Prostate gland (tissue), 2 donors: ENCODE results near the gene DSG2. TPM values are rescaled to one million over a fixed set of nuclear protein-coding genes. Genes with fewer than 3 reads are reported as not detected.
A peak's percentile ranks its signal among the peaks of the same experiment; 100 is the strongest.

Source experiments
- DNase-seq: peaks from one replicate; pipeline ENCODE4 v3.0.0-alpha.2; 2019; ENCODE audit warnings: low spot score
- H3K27ac ChIP-seq, 2 donors: fragments of 200-600 bp; sonication (generic); 2 replicates each; pipeline ENCODE4 v1.5.1; 2017 to 2019
- H3K27me3 ChIP-seq: fragments of 200-600 bp; sonication (generic); replicated peaks from 2 replicates; pipeline ENCODE4 v1.5.1; 2019; ENCODE audit not compliant: insufficient read depth
- H3K36me3 ChIP-seq, 2 donors: fragments of 200-600 bp; sonication (generic); 1 replicate in 1 of 2; 2 replicates in 1 of 2; pipeline versions ENCODE4 v1.5.1 to v1.8.1; 2017 to 2019
- H3K4me1 ChIP-seq: fragments of 200-600 bp; sonication (generic); replicated peaks from 2 replicates; pipeline ENCODE4 v1.5.1; 2019
- H3K4me3 ChIP-seq, 2 donors: fragments of 200-600 bp; sonication (generic); 2 replicates each; pipeline ENCODE4 v1.5.1; 2017 to 2019
- H3K9me3 ChIP-seq: fragments of 200-600 bp; sonication (generic); 2 replicates; pipeline ENCODE4 v1.5.1; 2017
- POLR2A ChIP-seq: fragments of 450-650 bp; IDR thresholded peaks from one replicate; pipeline ENCODE4 v1.6.1; 2016; ENCODE audit warnings: antibody characterized with exemption, mild to moderate bottlenecking
- POLR2AphosphoS5 ChIP-seq: sonication (generic); formaldehyde crosslinking; IDR thresholded peaks from one replicate; pipeline ENCODE4 v1.6.1; 2017; ENCODE audit warnings: antibody characterized with exemption
- WGBS: methylation state at CpG from one replicate; pipeline ENCODE4 v1.1.5; 2018; 5-methylcytosine and 5-hydroxymethylcytosine counted together
- intact Hi-C: fragments of 100-400 bp; cut with DNase I; formaldehyde crosslinking; loops from one replicate; pipeline ENCODE4 v1.14.2; 2022
- total RNA-seq, 2 donors: library from RNA; depleted of rRNA; stranded (reverse); fragments of >200 nt; gene quantifications; one replicate each; pipeline ENCODE4 v1.1.0, GENCODE V29; 2016
- TF ChIP-seq, protein P1 (sequence below), 4 experiments: fragments of 200-600 bp in 2 of 4; fragments of 450-650 bp in 2 of 4; sonication (generic) in 2 of 4; IDR thresholded peaks; 1 replicate in 3 of 4; 2 replicates in 1 of 4; pipeline ENCODE4 v1.5.1; 2016 to 2019; ENCODE audit warnings: antibody characterized with exemption in 4 of 4, mild to moderate bottlenecking in 2 of 4, moderate library complexity in 2 of 4

The DSG2 gene
- total RNA-seq: 10 to 100 TPM; 19.5 to 63.2 TPM

DNA sequence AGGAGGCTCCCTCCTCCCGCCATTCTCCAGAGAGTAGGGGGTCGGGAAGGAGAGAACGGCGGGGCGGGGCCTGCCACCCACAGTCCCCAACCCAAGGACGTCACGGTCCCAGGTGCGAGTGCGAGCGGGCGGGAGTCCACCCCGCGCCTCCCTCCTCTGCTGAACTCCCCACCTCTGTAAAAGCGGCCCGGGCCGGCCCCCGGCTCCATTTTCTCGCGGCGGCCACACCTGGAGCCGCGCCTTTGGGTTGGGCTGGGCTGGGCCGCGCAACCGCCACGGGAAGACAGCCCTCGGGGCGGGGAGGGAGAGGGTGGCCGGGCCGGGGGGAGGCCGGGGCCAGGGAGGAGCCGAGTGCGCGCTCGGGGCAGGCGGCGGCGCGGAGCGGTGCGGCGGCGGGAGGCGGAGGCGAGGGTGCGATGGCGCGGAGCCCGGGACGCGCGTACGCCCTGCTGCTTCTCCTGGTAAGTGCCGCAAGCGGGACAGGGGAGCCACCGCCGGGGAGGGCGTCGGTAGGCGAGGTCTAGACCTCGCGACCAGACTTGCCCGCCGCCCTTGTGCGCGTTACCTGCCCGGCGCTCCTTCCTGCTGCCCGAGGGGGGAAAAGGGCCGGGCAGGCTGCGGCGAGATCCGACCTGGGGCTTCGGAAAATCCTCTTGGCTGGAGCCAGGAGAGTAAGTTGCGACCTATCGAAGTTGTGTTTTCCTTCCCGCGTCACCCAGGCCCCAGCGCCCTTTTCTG, at the start of gene DSG2:
TSS of gene DSG2 (plus strand) at position 342 of the 738 bp plus-strand sequence. CDS start at position 417, 75 bp downstream.
- intact Hi-C loops: loop anchor here (10.0 kb wide), 1 partner anchor 53 kb away; the partner anchor contains the start of gene DSG3
- WGBS: under 1% methylated on average over 37 of the region's 79 CpGs
- peak; percentile 86 for DNase-seq

DNA sequence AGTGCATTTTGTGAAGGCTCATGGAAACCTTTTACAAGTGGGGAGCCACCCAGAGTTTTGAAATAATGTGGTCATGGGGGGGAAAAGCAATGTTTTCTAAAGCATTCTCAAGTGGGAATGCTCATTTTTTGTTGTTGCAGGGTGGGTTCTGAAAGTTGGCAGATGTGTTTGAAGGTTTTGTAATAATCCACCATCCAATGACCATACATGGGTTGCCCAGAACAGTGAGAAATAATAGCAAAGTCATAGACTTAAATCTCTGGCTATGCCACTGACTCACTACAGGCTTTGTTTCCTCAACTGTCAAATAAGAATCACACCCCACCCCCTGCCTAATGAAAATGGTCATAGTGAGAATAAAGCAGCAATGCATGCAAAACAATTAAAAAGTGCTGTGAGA, 47.6 kb upstream of the DSG2 start:
- intact Hi-C loops: no loop called here
- Histone ChIP-seq H3K4me3 (no peak overlapping the region), H3K36me3 (no peaks in the 10 kb centered on the region), H3K27ac (no peak overlapping the region), H3K27me3 (no peaks in the 10 kb centered on the region), H3K4me1 (no peaks in the 10 kb centered on the region), H3K9me3 (no peaks in the 10 kb centered on the region)
- DNase-seq: no peak
- TF ChIP-seq POLR2A (no peak), POLR2AphosphoS5 (no peak)
- TF ChIP-seq, protein P1, sequence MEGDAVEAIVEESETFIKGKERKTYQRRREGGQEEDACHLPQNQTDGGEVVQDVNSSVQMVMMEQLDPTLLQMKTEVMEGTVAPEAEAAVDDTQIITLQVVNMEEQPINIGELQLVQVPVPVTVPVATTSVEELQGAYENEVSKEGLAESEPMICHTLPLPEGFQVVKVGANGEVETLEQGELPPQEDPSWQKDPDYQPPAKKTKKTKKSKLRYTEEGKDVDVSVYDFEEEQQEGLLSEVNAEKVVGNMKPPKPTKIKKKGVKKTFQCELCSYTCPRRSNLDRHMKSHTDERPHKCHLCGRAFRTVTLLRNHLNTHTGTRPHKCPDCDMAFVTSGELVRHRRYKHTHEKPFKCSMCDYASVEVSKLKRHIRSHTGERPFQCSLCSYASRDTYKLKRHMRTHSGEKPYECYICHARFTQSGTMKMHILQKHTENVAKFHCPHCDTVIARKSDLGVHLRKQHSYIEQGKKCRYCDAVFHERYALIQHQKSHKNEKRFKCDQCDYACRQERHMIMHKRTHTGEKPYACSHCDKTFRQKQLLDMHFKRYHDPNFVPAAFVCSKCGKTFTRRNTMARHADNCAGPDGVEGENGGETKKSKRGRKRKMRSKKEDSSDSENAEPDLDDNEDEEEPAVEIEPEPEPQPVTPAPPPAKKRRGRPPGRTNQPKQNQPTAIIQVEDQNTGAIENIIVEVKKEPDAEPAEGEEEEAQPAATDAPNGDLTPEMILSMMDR (IDR thresholded peaks at IDR 0.05): no peak

More for the DNA sequence above, at the start of gene DSG2:
- Histone ChIP-seq H3K9me3 (no peaks in the 10 kb centered on the region), H3K4me1 (no peaks in the 10 kb centered on the region), H3K4me3 (peak within 1 kb of the TSS; percentile 65 to 66), H3K36me3 (no peaks in the 10 kb centered on the region), H3K27ac (peak within 1 kb of the TSS; percentile 89 to 92), H3K27me3 (no peaks in the 10 kb centered on the region)
- TF ChIP-seq POLR2A (peak; percentile 76), POLR2AphosphoS5 (no peak)
- TF ChIP-seq, protein P1 (IDR thresholded peaks at IDR 0.05): peak in 1 of 4 experiments; percentile 19

DNA sequence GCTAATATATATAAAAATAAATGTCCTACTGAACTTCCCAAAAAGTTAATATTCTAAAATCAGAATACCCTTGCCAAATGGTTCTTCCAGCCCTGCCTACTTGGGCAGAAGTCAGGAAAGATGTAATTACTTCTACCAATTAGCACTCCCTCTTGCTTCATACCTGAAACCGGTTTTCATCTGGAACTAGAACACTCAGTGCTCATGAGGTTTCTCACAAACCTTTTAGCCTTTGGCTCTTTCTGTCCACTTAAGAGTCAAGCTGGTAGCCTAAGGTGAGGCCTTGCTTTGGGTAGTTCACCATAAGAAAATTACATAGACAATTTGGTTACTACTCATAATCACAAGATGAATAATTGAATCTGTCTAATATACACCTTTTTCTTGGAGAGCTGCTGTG, 46.4 kb upstream of the DSG2 start:
- Histone ChIP-seq H3K9me3 (no peaks in the 10 kb centered on the region), H3K4me1 (no peaks in the 10 kb centered on the region), H3K4me3 (no peak overlapping the region), H3K36me3 (no peaks in the 10 kb centered on the region), H3K27me3 (no peaks in the 10 kb centered on the region), H3K27ac (no peak overlapping the region)
- TF ChIP-seq POLR2AphosphoS5: no peak
- TF ChIP-seq, protein P1 (IDR thresholded peaks at IDR 0.05): no peak
- TF ChIP-seq POLR2A: no peak
- intact Hi-C loops: no loop called here
- 66% methylated on average over 1 of the region's 1 CpG for WGBS
- no peak for DNase-seq

DNA sequence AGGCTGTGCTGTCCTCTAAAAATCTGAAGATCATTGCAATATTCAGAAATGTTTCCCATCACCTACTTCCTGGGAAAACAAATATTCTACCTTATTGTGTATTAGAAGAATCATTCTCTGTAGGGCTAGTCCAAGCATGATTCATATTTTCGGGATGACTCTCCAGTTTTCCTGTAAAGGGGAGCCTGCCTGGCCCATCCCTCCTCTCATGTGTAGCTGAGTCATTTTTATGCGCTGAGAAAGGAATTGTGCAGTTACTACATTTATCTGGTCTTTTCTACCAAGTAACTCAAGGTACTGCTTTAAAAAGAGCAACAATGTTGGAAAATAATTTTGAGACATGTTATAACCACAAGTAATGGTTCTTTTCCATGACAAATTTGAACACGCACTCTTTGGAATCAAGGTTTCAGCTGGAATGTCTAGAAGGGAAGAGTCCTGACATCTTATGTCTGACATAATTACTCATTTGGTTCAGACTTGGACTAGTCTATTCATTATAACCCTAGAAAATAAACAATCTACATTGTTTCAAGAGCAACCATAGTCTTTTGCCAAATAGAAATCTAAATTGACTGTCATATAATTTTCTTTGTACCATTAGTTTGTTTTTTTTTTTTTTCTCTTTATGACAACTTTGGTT, 43.8 kb upstream of the DSG2 start:
- TF ChIP-seq POLR2AphosphoS5 (peak; percentile 33), POLR2A (no peak)
- TF ChIP-seq, protein P1 (IDR thresholded peaks at IDR 0.05): no peak
- no peak overlapping the region for H3K4me3 ChIP-seq
- 65% methylated on average over 3 of the region's 3 CpGs for WGBS
- peak; percentile 31 for DNase-seq
- H3K27me3 ChIP-seq: no peaks in the 10 kb centered on the region
- H3K9me3 ChIP-seq: no peaks in the 10 kb centered on the region
- no peaks in the 10 kb centered on the region for H3K4me1 ChIP-seq
- no peaks in the 10 kb centered on the region for H3K36me3 ChIP-seq
- intact Hi-C loops: no loop called here
- H3K27ac ChIP-seq: no peak overlapping the region
